Kidney epithelial cell (primary cell): ENCODE results near the gene KLHL25. TPM values are rescaled to one million over a fixed set of nuclear protein-coding genes. Genes with fewer than 3 reads are reported as not detected.

Experiments
- DNase-seq: peaks from one replicate; pipeline ENCODE4 v3.0.0-alpha.2; 2010; ENCODE audit warnings: low read depth
- H3K27me3 ChIP-seq: 2 replicates; pipeline ENCODE4 v1.6.0; 2011; ENCODE audit warnings: low read length; ENCODE audit not compliant: control insufficient read depth, insufficient read depth
- H3K36me3 ChIP-seq: 2 replicates; pipeline ENCODE4 v1.5.1; 2011; ENCODE audit warnings: low read length; ENCODE audit not compliant: control insufficient read depth, insufficient read depth
- H3K4me3 ChIP-seq: 2 replicates; pipeline ENCODE4 v1.5.1; 2011; ENCODE audit warnings: low read depth, mild to moderate bottlenecking, control low read depth, low read length
- CTCF ChIP-seq: IDR thresholded peaks from 2 replicates; pipeline ENCODE4 v1.5.1; 2011; ENCODE audit warnings: mild to moderate bottlenecking, moderate library complexity, low read length, control low read depth, inconsistent platforms; ENCODE audit not compliant: insufficient read depth, poor library complexity, severe bottlenecking
- total RNA-seq: library from RNA; depleted of rRNA; stranded (reverse); fragments of >200 nt; gene quantifications from 2 replicates; pipeline ENCODE4 v1.2.3, GENCODE V29; 2015

KLHL25 gene
- total RNA-seq, 1 donor from 2014 or later = 14.8 TPM

GRCh38 chr15:85755471-85755870 lies 39.3 kb downstream of the KLHL25 start:
- Histone ChIP-seq H3K4me3 (no peak overlapping the region), H3K27me3 (no peaks in the 10 kb centered on the region), H3K36me3 (no peaks in the 10 kb centered on the region)
- no peak for TF ChIP-seq CTCF
- DNase-seq = no peak

GRCh38 chr15:85754989-85755388 lies 39.7 kb downstream of the KLHL25 start:
- TF ChIP-seq CTCF = no peak
- Histone ChIP-seq H3K4me3 (no peak overlapping the region), H3K27me3 (no peaks in the 10 kb centered on the region), H3K36me3 (no peaks in the 10 kb centered on the region)
- no peak for DNase-seq

GRCh38 chr15:85753791-85754452 lies 40.8 kb downstream of the KLHL25 start:
- H3K27me3 ChIP-seq = no peaks in the 10 kb centered on the region
- no peak for TF ChIP-seq CTCF
- DNase-seq = no peak
- no peak overlapping the region for H3K4me3 ChIP-seq
- no peaks in the 10 kb centered on the region for H3K36me3 ChIP-seq

GRCh38 chr15:85753261-85753660 lies 41.5 kb downstream of the KLHL25 start:
- Histone ChIP-seq H3K27me3 (no peaks in the 10 kb centered on the region), H3K4me3 (no peak overlapping the region), H3K36me3 (no peaks in the 10 kb centered on the region)
- DNase-seq = no peak
- TF ChIP-seq CTCF = no peak

GRCh38 chr15:85752491-85752961 lies 42.2 kb downstream of the KLHL25 start:
- DNase-seq = no peak
- Histone ChIP-seq H3K4me3 (no peak overlapping the region), H3K27me3 (no peaks in the 10 kb centered on the region), H3K36me3 (no peaks in the 10 kb centered on the region)
- no peak for TF ChIP-seq CTCF

- no peak for TF ChIP-seq CTCF
- Histone ChIP-seq H3K4me3 (no peak overlapping the region), H3K27me3 (no peaks in the 10 kb centered on the region), H3K36me3 (no peaks in the 10 kb centered on the region)
- no peak for DNase-seq
Measured at GRCh38 chr15:85752124-85752475, 42.6 kb downstream of the KLHL25 start.
